CD14-positive monocyte (primary cell): ENCODE data around the gene NHS. TPM values are rescaled to one million over a fixed set of nuclear protein-coding genes. Genes with fewer than 3 reads are reported as not detected.

ENCODE experiments used
- DNase-seq, 3 donors: peaks; one replicate each; pipeline ENCODE4 v3.0.0-alpha.2; 2011 to 2022
- H2AFZ ChIP-seq: 2 replicates; pipeline ENCODE4 v1.6.0; 2012; ENCODE audit warnings: mild to moderate bottlenecking, low read depth, low read length, inconsistent platforms; ENCODE audit not compliant: insufficient read depth, poor library complexity, severe bottlenecking
- H3K27ac ChIP-seq, 2 donors: 1 replicate in 1 of 2; 2 replicates in 1 of 2; pipeline ENCODE4 v1.5.1; 2012 to 2013; ENCODE audit warnings: low read length in 2 of 2, control low read depth in 1 of 2, inconsistent platforms in 1 of 2, low read depth in 1 of 2, mild to moderate bottlenecking in 1 of 2
- H3K27me3 ChIP-seq, 2 donors: one replicate each; pipeline versions ENCODE4 v1.6.0 to v1.6.1; 2011 to 2013; ENCODE audit warnings: low read length in 2 of 2; ENCODE audit not compliant: control insufficient read depth in 2 of 2, insufficient read depth in 2 of 2
- H3K36me3 ChIP-seq, 2 donors: replicated peaks in 1 of 2; 1 replicate in 1 of 2; 2 replicates in 1 of 2; pipeline versions ENCODE4 v1.5.1 to v1.6.1; 2012 to 2013; ENCODE audit warnings: low read length in 2 of 2, control low read depth in 1 of 2, inconsistent platforms in 1 of 2, mild to moderate bottlenecking in 1 of 2; ENCODE audit not compliant: insufficient read depth in 2 of 2, control insufficient read depth in 1 of 2
- H3K4me1 ChIP-seq, 2 donors: 1 replicate in 1 of 2; 2 replicates in 1 of 2; pipeline versions ENCODE4 v1.5.1 to v1.6.1; 2012 to 2013; ENCODE audit warnings: low read length in 2 of 2, control low read depth in 1 of 2, inconsistent platforms in 1 of 2, mild to moderate bottlenecking in 1 of 2, moderate library complexity in 1 of 2; ENCODE audit not compliant: insufficient read depth in 2 of 2, control insufficient read depth in 1 of 2
- H3K4me2 ChIP-seq: replicated peaks from 2 replicates; pipeline ENCODE3; 2012; ENCODE audit warnings: low read length, moderate library complexity, mild to moderate bottlenecking; ENCODE audit not compliant: poor library complexity, severe bottlenecking; ENCODE audit errors: extremely low read depth
- H3K4me3 ChIP-seq, 3 experiments: fragments of 200-600 bp in 1 of 3; sonication (generic) in 1 of 3; replicated peaks in 1 of 3; 1 replicate in 2 of 3; 2 replicates in 1 of 3; pipeline ENCODE4 v1.5.1; 2011 to 2013; ENCODE audit warnings: low read length in 3 of 3, mild to moderate bottlenecking in 3 of 3, control low read depth in 2 of 3, low read depth in 2 of 3, inconsistent platforms in 1 of 3, moderate library complexity in 1 of 3
- H3K79me2 ChIP-seq: 2 replicates; pipeline ENCODE4 v1.6.0; 2012; ENCODE audit warnings: mild to moderate bottlenecking, control low read depth, inconsistent platforms, low read length, moderate library complexity; ENCODE audit not compliant: insufficient read depth
- H3K9ac ChIP-seq: 2 replicates; pipeline ENCODE4 v1.6.0; 2017; ENCODE audit warnings: low read length, mild to moderate bottlenecking; ENCODE audit not compliant: insufficient read depth, poor library complexity, severe bottlenecking
- H3K9me3 ChIP-seq, 2 donors: replicated peaks in 1 of 2; 1 replicate in 1 of 2; 2 replicates in 1 of 2; pipeline versions ENCODE4 v1.5.1 to v1.6.1; 2012 to 2013; ENCODE audit warnings: low read length in 2 of 2, control low read depth in 1 of 2; ENCODE audit not compliant: control insufficient read depth in 1 of 2, insufficient read depth in 1 of 2
- H4K20me1 ChIP-seq: 2 replicates; pipeline ENCODE4 v1.6.0; 2012; ENCODE audit warnings: mild to moderate bottlenecking, low read length, control low read depth, moderate library complexity; ENCODE audit not compliant: insufficient read depth
- H3K27ac Mint-ChIP-seq, 7 donors: one replicate each; pipeline ENCODE4 v1.8.0; 2020; ENCODE audit warnings: mild to moderate bottlenecking in 7 of 7, mixed read lengths in 7 of 7, moderate library complexity in 6 of 7, inconsistent platforms in 2 of 7
- H3K27me3 Mint-ChIP-seq, 3 donors: one replicate each; pipeline ENCODE4 v1.8.0; 2021 to 2022; ENCODE audit warnings: low read depth in 3 of 3, mild to moderate bottlenecking in 3 of 3, mixed read lengths in 3 of 3, moderate library complexity in 3 of 3, inconsistent platforms in 1 of 3
- H3K36me3 Mint-ChIP-seq, 2 donors: one replicate each; pipeline ENCODE4 v1.8.0; 2020; ENCODE audit warnings: mixed read lengths in 2 of 2, inconsistent platforms in 1 of 2, mild to moderate bottlenecking in 1 of 2
- H3K4me1 Mint-ChIP-seq: one replicate; pipeline ENCODE4 v1.8.0; 2020; ENCODE audit warnings: mild to moderate bottlenecking, mixed read lengths
- H3K4me3 Mint-ChIP-seq, 2 donors: one replicate each; pipeline ENCODE4 v1.8.0; 2020; ENCODE audit warnings: mild to moderate bottlenecking in 2 of 2, mixed read lengths in 2 of 2, moderate library complexity in 1 of 2
- H3K9me3 Mint-ChIP-seq, 7 donors: one replicate each; pipeline ENCODE4 v1.8.0; 2020 to 2022; ENCODE audit warnings: mixed read lengths in 7 of 7, mild to moderate bottlenecking in 6 of 7, moderate library complexity in 6 of 7, inconsistent platforms in 2 of 7
- CTCF ChIP-seq: fragments of 200-600 bp; IDR thresholded peaks from one replicate; pipeline ENCODE4 v1.8.0; 2022; ENCODE audit warnings: antibody characterized with exemption, mild to moderate bottlenecking
- WGBS: methylation state at CpG from one replicate; pipeline ENCODE4 v1.1.5; 2013; ENCODE audit warnings: missing lambda C conversion rate; ENCODE audit not compliant: insufficient coverage; 5-methylcytosine and 5-hydroxymethylcytosine counted together
- intact Hi-C, 2 donors: fragments of 100-400 bp; cut with micrococcal nuclease; formaldehyde crosslinking; loops; one replicate each; pipeline versions ENCODE4 v1.15.0 to v1.15.1; 2023
- polyA plus RNA-seq, 3 donors: library from polyadenylated mRNA; depleted of rRNA in 1 of 3; unstranded in 2 of 3; stranded (reverse) in 1 of 3; fragments of 300-500 nt in 2 of 3; fragments of >200 nt in 1 of 3; fragmentation: Illumina TruSeq in 2 of 3; gene quantifications; 1 replicate in 2 of 3; 2 replicates in 1 of 3; pipeline ENCODE4 v1.2.3, GENCODE V29; 2012 to 2021

NHS gene
- polyA plus RNA-seq, 3 donors: 0.86 to 1.8 (median 1.3) TPM

GRCh38 chrX:17520016-17520615 is 145.1 kb downstream of the NHS start:
- Histone ChIP-seq H4K20me1 (no peaks in the 10 kb centered on the region), H3K79me2 (no peaks in the 10 kb centered on the region), H3K4me3 (no peak overlapping the region), H3K36me3 (no peaks in the 10 kb centered on the region), H3K27ac (no peak overlapping the region), H3K9ac (no peak overlapping the region), H2AFZ (no peak overlapping the region), H3K4me1 (peaks cover 4 to 17% of the 10 kb centered on the region in 2 donors), H3K9me3 (no peaks in the 10 kb centered on the region), H3K27me3 (no peaks in the 10 kb centered on the region), H3K4me2 (no peak overlapping the region)
- Mint-ChIP-seq H3K27ac (no peak overlapping the region), H3K4me1 (peaks cover 20% of the 10 kb centered on the region), H3K36me3 (peaks cover 0 to 2% of the 10 kb centered on the region in 2 donors), H3K9me3 (peaks cover 0 to 4% (median 0%) of the 10 kb centered on the region in 7 donors), H3K27me3 (peaks cover 0 to 5% (median 0%) of the 10 kb centered on the region in 3 donors), H3K4me3 (no peak overlapping the region)
- no peak for TF ChIP-seq CTCF
- intact Hi-C loops: no loop called here
- no peak for DNase-seq
- WGBS: no CpG with 5 or more reads among the region's 2 CpGs

- no peak overlapping the region for H3K4me3 Mint-ChIP-seq
- intact Hi-C loops: no loop called here
- H3K27me3 ChIP-seq: no peaks in the 10 kb centered on the region
- H3K9me3 Mint-ChIP-seq: peaks cover 0 to 4% (median 0%) of the 10 kb centered on the region in 7 donors
- H3K4me3 ChIP-seq: no peak overlapping the region
- no peak overlapping the region for H3K27ac ChIP-seq
- no peaks in the 10 kb centered on the region for H4K20me1 ChIP-seq
- peaks cover 14 to 28% of the 10 kb centered on the region in 2 donors for H3K4me1 ChIP-seq
- H3K27me3 Mint-ChIP-seq: peaks cover 0 to 5% (median 0%) of the 10 kb centered on the region in 3 donors
- DNase-seq: no peak
- peaks cover 30% of the 10 kb centered on the region for H3K4me1 Mint-ChIP-seq
- H3K27ac Mint-ChIP-seq: no peak overlapping the region
- no peaks in the 10 kb centered on the region for H3K9me3 ChIP-seq
- no peak for TF ChIP-seq CTCF
- H3K79me2 ChIP-seq: no peaks in the 10 kb centered on the region
- 87% methylated on average over 3 of the region's 16 CpGs for WGBS
- H3K36me3 Mint-ChIP-seq: peaks cover 0 to 2% of the 10 kb centered on the region in 2 donors
- no peak overlapping the region for H3K9ac ChIP-seq
- peak overlapping the region; percentile 47 for H2AFZ ChIP-seq
- no peaks in the 10 kb centered on the region for H3K36me3 ChIP-seq
- no peak overlapping the region for H3K4me2 ChIP-seq
These were observed 147.1 kb downstream of the NHS start for GRCh38 chrX:17521871-17522693.
